A549 (cell line): Measurements from ENCODE around the gene CECR2.

Experiments
- JUN ChIP-seq, 2 experiments: fragments of >200 bp; sonication (Bioruptor Twin); formaldehyde crosslinking; IDR thresholded peaks; 2 replicates in 1 of 2; 3 replicates in 1 of 2; pipeline ENCODE4 v1.6.1; 2016 to 2017
- KDM1A ChIP-seq: fragments of 200-600 bp; sonication (generic); IDR thresholded peaks from 2 replicates; pipeline ENCODE4 v1.6.1; 2016; ENCODE audit warnings: low read depth, mild to moderate bottlenecking
- RAD21 ChIP-seq, 2 experiments: fragments of >200 bp in 1 of 2; sonication (Bioruptor Twin) in 1 of 2; formaldehyde crosslinking in 1 of 2; IDR thresholded peaks in 1 of 2; conservative IDR thresholded peaks in 1 of 2; 2 replicates in 1 of 2; 3 replicates in 1 of 2; pipeline ENCODE4 v1.6.1; 2012 to 2018; ENCODE audit warnings: inconsistent platforms in 1 of 2
- TF ChIP-seq, protein P1 (sequence below): fragments of >200 bp; sonication (Bioruptor Twin); formaldehyde crosslinking; IDR thresholded peaks from 3 replicates; pipeline ENCODE4 v1.5.1; 2016
- TF ChIP-seq, protein P2 (sequence below): fragments of 200-600 bp; sonication (generic); IDR thresholded peaks from 2 replicates; pipeline ENCODE4 v1.6.1; 2016; ENCODE audit warnings: antibody characterized with exemption, mild to moderate bottlenecking, moderate library complexity

DNA sequence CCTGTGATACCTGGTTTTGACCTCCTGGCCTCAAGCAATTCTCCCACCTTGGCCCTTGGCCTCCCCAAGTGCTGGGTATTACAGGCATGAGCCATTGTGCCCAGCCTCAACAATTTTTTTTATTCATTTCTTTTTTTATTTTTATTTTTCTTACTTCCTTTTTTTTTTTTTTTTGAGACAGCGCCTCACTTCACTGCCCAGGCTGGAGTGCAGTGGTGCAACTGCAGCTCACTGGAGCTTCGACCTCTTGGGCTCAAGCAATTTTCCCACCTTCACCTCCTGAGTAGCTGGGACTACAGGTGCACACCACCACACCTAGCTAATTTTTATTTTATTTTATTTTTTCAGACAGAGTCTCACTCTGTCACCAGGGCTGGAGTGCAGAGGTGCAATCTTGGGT lies 25.5 kb upstream of the CECR2 start:
- TF ChIP-seq, protein P1, sequence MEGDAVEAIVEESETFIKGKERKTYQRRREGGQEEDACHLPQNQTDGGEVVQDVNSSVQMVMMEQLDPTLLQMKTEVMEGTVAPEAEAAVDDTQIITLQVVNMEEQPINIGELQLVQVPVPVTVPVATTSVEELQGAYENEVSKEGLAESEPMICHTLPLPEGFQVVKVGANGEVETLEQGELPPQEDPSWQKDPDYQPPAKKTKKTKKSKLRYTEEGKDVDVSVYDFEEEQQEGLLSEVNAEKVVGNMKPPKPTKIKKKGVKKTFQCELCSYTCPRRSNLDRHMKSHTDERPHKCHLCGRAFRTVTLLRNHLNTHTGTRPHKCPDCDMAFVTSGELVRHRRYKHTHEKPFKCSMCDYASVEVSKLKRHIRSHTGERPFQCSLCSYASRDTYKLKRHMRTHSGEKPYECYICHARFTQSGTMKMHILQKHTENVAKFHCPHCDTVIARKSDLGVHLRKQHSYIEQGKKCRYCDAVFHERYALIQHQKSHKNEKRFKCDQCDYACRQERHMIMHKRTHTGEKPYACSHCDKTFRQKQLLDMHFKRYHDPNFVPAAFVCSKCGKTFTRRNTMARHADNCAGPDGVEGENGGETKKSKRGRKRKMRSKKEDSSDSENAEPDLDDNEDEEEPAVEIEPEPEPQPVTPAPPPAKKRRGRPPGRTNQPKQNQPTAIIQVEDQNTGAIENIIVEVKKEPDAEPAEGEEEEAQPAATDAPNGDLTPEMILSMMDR: no peak
- TF ChIP-seq, protein P2, sequence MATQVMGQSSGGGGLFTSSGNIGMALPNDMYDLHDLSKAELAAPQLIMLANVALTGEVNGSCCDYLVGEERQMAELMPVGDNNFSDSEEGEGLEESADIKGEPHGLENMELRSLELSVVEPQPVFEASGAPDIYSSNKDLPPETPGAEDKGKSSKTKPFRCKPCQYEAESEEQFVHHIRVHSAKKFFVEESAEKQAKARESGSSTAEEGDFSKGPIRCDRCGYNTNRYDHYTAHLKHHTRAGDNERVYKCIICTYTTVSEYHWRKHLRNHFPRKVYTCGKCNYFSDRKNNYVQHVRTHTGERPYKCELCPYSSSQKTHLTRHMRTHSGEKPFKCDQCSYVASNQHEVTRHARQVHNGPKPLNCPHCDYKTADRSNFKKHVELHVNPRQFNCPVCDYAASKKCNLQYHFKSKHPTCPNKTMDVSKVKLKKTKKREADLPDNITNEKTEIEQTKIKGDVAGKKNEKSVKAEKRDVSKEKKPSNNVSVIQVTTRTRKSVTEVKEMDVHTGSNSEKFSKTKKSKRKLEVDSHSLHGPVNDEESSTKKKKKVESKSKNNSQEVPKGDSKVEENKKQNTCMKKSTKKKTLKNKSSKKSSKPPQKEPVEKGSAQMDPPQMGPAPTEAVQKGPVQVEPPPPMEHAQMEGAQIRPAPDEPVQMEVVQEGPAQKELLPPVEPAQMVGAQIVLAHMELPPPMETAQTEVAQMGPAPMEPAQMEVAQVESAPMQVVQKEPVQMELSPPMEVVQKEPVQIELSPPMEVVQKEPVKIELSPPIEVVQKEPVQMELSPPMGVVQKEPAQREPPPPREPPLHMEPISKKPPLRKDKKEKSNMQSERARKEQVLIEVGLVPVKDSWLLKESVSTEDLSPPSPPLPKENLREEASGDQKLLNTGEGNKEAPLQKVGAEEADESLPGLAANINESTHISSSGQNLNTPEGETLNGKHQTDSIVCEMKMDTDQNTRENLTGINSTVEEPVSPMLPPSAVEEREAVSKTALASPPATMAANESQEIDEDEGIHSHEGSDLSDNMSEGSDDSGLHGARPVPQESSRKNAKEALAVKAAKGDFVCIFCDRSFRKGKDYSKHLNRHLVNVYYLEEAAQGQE: no peak
- TF ChIP-seq KDM1A (no peak), RAD21 (conservative IDR thresholded peaks at IDR 0.05 in 1 of 2, IDR thresholded peaks at IDR 0.05 in 1 of 2) (no peak), JUN (IDR thresholded peaks at IDR 0.05) (no peak)
